Adrenal gland (tissue), 12 donors: Measurements from ENCODE around the gene PLXNA4. TPM values are rescaled to one million over a fixed set of nuclear protein-coding genes. Genes with fewer than 3 reads are reported as not detected.

Source experiments
- DNase-seq, 7 donors: peaks; one replicate each; pipeline ENCODE4 v3.0.0-alpha.2; 2019 to 2020
- H3K27ac ChIP-seq, 5 donors: fragments of 200-600 bp; sonication (generic) in 4 of 5; 1 replicate in 3 of 5; 2 replicates in 2 of 5; pipeline versions ENCODE4 v1.5.1 to v1.8.0; 2016 to 2020; ENCODE audit warnings: mild to moderate bottlenecking in 1 of 5
- H3K27me3 ChIP-seq: fragments of 200-600 bp; 2 replicates; pipeline ENCODE4 v1.8.0; 2021
- H3K36me3 ChIP-seq, 2 donors: fragments of 200-600 bp; replicated peaks in 1 of 2; 1 replicate in 1 of 2; 2 replicates in 1 of 2; pipeline versions ENCODE4 v1.5.1 to v1.8.0; 2018 to 2022
- H3K4me1 ChIP-seq, 2 donors: fragments of 200-600 bp; replicated peaks in 1 of 2; 1 replicate in 1 of 2; 2 replicates in 1 of 2; pipeline versions ENCODE4 v1.5.1 to v1.8.0; 2018 to 2021
- H3K4me3 ChIP-seq, 4 donors: fragments of 200-600 bp; sonication (generic) in 3 of 4; one replicate each; pipeline ENCODE4 v1.5.1; 2016 to 2018
- H3K9me3 ChIP-seq, 3 donors: fragments of 200-600 bp; sonication (generic) in 1 of 3; replicated peaks in 1 of 3; 1 replicate in 2 of 3; 2 replicates in 1 of 3; pipeline versions ENCODE4 v1.5.1 to v1.8.0; 2016 to 2021
- POLR2A ChIP-seq, 2 donors: fragments of 450-650 bp; IDR thresholded peaks; one replicate each; pipeline ENCODE4 v1.6.1; 2017; ENCODE audit warnings: antibody characterized with exemption in 2 of 2, mild to moderate bottlenecking in 2 of 2, moderate library complexity in 1 of 2
- WGBS, 4 donors: extraction: QIAGEN DNeasy Blood & Tissue Kit in 2 of 4; methylation state at CpG; one replicate each; pipeline versions ENCODE4 v1.1.5 to v1.1.7; 2013 to 2017; 5-methylcytosine and 5-hydroxymethylcytosine counted together
- intact Hi-C, 2 donors: fragments of 100-400 bp; cut with DNase I; formaldehyde crosslinking; loops; one replicate each; pipeline versions ENCODE4 v1.14.1 to v1.15.0; 2022 to 2023
- polyA plus RNA-seq, 3 donors: library from polyadenylated mRNA; stranded (reverse); fragments of 200-250 nt in 2 of 3; fragments of 350-450 nt in 1 of 3; fragmentation: Illumina TruSeq in 1 of 3; extraction: RNeasy Lipid Tissue Mini Kit (QIAGEN cat#74804) in 1 of 3; gene quantifications; one replicate each; pipeline ENCODE4 v1.2.3, GENCODE V29; 2013 to 2014
- total RNA-seq, 9 donors: library from RNA; depleted of rRNA in 4 of 9; stranded (reverse); fragments of >200 nt in 4 of 9; fragments of 120-200 nt in 1 of 9; fragmentation: NEBNext Ultra II Directional in 1 of 9; extraction: Animal tissue kit (Norgen Biotek cat#: 25700) in 1 of 9; gene quantifications; one replicate each; pipeline versions ENCODE4 v1.1.0 to v1.2.4, GENCODE V29; 2013 to 2023
- TF ChIP-seq, protein P1 (sequence below), 6 experiments: fragments of 450-650 bp in 4 of 6; fragments of 200-600 bp in 2 of 6; sonication (generic) in 1 of 6; IDR thresholded peaks; 1 replicate in 5 of 6; 2 replicates in 1 of 6; pipeline versions ENCODE4 v1.5.1 to v1.8.0; 2016 to 2021; ENCODE audit warnings: antibody characterized with exemption in 6 of 6, mild to moderate bottlenecking in 2 of 6, moderate library complexity in 1 of 6
- donor health status: healthy with polysubstance abuse.
- donor health status: Bipolar disorder and iron deficiency.
- donor health status: DM: yes; HTN: yes; CAD: no.
- donor health status: DM: no; HTN: no; CAD: no.
- donor health status: DM: no; HTN: no; CAD: no.
- donor health status: DM: yes; HTN: yes; CAD: no.

PLXNA4 gene
- total and polyA plus RNA-seq, 12 donors: 0.99 to 10.7 (median 3.6) TPM

DNA sequence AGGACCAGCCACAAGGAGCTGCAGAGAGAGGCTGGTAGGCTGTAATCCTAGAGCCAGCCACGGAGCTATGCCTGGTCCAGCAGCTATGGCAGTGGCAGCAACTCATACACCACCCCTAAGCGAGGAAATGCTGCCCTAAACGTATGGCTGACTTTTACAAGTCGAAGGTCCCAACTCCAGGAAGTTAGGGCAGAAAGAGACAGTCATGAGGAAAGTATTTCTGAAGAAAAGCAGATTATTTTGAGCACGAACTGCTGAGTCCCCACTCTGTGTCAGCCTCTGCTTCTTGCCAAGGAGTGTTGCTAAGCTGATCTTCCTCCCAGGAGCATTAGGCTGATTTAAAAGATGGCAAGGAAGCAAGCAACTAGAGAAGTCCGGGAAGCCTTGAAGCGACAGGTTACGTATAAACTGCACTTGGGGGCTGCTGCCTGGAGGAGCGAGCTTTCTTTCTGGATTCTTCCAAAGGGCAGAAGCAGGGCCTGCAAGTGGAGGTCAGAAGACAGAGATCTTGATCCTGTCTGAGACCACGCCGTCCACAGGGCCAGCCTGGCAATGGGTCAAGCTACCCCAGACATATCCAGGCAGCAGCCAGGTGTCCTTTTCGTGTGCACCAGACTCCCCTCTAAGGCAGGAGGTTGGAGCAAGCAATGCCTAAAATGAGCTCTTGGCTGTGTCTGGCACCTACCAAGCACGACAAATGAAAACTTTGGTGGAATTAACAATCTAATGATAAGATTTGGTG is 39.4 kb downstream of the PLXNA4 start:
- Histone ChIP-seq H3K27ac (no peak overlapping the region), H3K4me3 (no peak overlapping the region), H3K4me1 (no peaks in the 10 kb centered on the region), H3K9me3 (no peaks in the 10 kb centered on the region), H3K27me3 (no peaks in the 10 kb centered on the region), H3K36me3 (no peaks in the 10 kb centered on the region)
- intact Hi-C loops: no loop called here
- TF ChIP-seq POLR2A (IDR thresholded peaks at IDR 0.05): no peak
- DNase-seq: no peak
- WGBS, 4 donors: 75 to 83% (median 77%) methylated on average over 9 to 13 of the region's 13 CpGs

DNA sequence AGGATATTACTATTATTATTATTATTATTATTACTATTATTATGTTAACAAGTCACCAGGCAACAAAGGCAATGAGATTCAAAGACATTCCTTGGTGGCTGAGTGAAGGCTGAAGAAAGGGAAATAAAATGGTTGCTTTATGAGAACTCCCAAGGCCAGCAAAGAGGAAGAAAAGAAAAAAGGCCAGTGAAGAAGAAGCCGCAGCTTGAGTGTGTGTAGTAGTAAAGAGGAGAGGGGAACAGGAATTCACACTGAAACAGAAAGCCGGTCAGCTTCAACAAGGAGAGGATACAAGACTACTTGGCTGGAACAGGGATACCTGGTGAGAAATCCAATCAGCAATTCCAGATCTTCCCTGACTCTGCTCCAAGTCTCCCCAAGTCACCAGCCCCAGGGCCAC is 42.4 kb downstream of the PLXNA4 start:
- Histone ChIP-seq H3K36me3 (no peaks in the 10 kb centered on the region), H3K4me3 (no peak overlapping the region), H3K9me3 (no peaks in the 10 kb centered on the region), H3K27ac (no peak overlapping the region), H3K4me1 (no peaks in the 10 kb centered on the region), H3K27me3 (no peaks in the 10 kb centered on the region)
- intact Hi-C loops: no loop called here
- TF ChIP-seq, protein P1, sequence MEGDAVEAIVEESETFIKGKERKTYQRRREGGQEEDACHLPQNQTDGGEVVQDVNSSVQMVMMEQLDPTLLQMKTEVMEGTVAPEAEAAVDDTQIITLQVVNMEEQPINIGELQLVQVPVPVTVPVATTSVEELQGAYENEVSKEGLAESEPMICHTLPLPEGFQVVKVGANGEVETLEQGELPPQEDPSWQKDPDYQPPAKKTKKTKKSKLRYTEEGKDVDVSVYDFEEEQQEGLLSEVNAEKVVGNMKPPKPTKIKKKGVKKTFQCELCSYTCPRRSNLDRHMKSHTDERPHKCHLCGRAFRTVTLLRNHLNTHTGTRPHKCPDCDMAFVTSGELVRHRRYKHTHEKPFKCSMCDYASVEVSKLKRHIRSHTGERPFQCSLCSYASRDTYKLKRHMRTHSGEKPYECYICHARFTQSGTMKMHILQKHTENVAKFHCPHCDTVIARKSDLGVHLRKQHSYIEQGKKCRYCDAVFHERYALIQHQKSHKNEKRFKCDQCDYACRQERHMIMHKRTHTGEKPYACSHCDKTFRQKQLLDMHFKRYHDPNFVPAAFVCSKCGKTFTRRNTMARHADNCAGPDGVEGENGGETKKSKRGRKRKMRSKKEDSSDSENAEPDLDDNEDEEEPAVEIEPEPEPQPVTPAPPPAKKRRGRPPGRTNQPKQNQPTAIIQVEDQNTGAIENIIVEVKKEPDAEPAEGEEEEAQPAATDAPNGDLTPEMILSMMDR (IDR thresholded peaks at IDR 0.05): no peak
- TF ChIP-seq POLR2A (IDR thresholded peaks at IDR 0.05): no peak
- no peak for DNase-seq
- 46 to 97% (median 71%) methylated on average over 2 of the region's 2 CpGs for WGBS, 4 donors

DNA sequence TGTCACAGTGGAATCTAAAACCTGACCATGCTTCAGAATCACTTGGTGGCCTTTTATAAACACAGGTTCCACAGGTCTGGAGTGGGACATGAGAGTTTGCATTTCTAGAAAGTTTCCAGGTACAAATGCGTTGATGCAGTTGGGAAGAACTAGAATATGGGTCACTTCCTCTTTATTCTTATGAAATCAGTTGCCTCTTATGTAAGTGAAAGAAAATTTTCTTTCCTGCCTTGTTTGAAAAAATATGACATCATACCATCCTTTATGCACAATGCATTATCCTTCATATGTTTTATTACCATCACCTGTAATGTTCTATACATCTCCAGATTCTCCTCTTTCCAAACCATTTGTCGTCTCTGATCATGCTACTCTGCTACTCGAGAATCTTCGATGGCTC is 44.0 kb downstream of the PLXNA4 start:
- Histone ChIP-seq H3K36me3 (no peaks in the 10 kb centered on the region), H3K9me3 (no peaks in the 10 kb centered on the region), H3K27me3 (no peaks in the 10 kb centered on the region), H3K27ac (no peak overlapping the region), H3K4me3 (no peak overlapping the region), H3K4me1 (no peaks in the 10 kb centered on the region)
- no peak for DNase-seq
- 73 to 87% (median 77%) methylated on average over 4 of the region's 4 CpGs for WGBS, 4 donors
- TF ChIP-seq, protein P1 (IDR thresholded peaks at IDR 0.05): no peak
- intact Hi-C loops: no loop called here

DNA sequence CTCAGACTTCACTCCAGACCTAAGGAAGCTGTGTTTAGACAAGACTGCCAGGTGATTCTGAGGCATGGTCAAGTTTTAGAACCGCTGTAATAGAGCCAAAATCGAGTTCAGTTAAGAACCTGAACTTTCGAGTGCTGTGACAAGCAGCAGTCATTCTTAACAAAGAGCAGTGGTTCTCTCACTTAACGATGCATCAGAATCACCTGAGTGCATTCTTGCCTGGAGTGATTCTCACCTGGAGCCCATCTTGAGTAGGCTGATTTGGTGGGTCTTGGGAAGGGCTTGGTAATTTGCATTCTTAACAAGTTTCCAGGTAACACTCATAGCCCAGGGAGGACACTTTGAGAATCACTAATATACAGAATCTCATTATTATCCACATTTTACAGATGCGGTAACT is 44.7 kb downstream of the PLXNA4 start:
- Histone ChIP-seq H3K27me3 (no peaks in the 10 kb centered on the region), H3K4me1 (no peaks in the 10 kb centered on the region), H3K4me3 (no peak overlapping the region), H3K27ac (no peak overlapping the region), H3K9me3 (no peaks in the 10 kb centered on the region), H3K36me3 (no peaks in the 10 kb centered on the region)
- intact Hi-C loops: no loop called here
- WGBS, 4 donors: 74 to 82% (median 79%) methylated on average over 5 of the region's 5 CpGs
- no peak for DNase-seq
- TF ChIP-seq, protein P1 (IDR thresholded peaks at IDR 0.05): no peak
- TF ChIP-seq POLR2A (IDR thresholded peaks at IDR 0.05): no peak

DNA sequence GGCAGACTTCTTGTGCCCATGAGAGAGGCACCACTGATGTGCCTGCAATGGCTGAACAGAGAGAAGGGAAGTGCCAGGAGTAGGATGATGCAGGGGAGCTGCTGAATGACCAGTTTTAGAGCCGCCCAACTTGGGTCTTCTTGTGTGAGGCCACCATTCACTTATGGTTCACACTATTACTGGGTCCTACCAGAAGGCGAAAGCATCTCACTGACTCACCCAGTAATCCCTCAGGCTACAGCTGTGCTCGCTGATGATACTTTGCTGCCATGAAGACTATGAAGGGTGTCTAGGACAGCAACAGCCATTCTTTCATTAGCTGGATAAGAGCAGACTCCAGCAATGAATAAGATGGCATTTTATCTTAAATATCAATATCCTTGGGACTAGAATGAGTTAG is 47.6 kb downstream of the PLXNA4 start:
- 75 to 93% (median 83%) methylated on average over 3 of the region's 3 CpGs for WGBS, 4 donors
- intact Hi-C loops: no loop called here
- TF ChIP-seq, protein P1 (IDR thresholded peaks at IDR 0.05): no peak
- no peak for TF ChIP-seq POLR2A (IDR thresholded peaks at IDR 0.05)
- no peak overlapping the region for H3K4me3 ChIP-seq
- H3K36me3 ChIP-seq: no peaks in the 10 kb centered on the region
- H3K27me3 ChIP-seq: no peaks in the 10 kb centered on the region
- H3K27ac ChIP-seq: no peak overlapping the region
- DNase-seq: no peak
- no peaks in the 10 kb centered on the region for H3K9me3 ChIP-seq
- no peaks in the 10 kb centered on the region for H3K4me1 ChIP-seq
